CD4-positive, alpha-beta T cell treated with Interferon gamma for 1 hour (primary cell): ENCODE measurements around the gene PBRM1.

Source experiments
- DNase-seq: peaks from one replicate; pipeline ENCODE4 v3.0.0-alpha.2; 2020

PBRM1 gene

GRCh38 chr3:52503788-52504424 is 181.8 kb downstream of the PBRM1 start:
- DNase-seq = no peak

- no peak for DNase-seq
Measured at GRCh38 chr3:52502808-52503350, 182.8 kb downstream of the PBRM1 start.

GRCh38 chr3:52502001-52502400 is 183.7 kb downstream of the PBRM1 start:
- no peak for DNase-seq

GRCh38 chr3:52501046-52501445 is 184.7 kb downstream of the PBRM1 start:
- no peak for DNase-seq

- DNase-seq = peak; percentile 61
Measured at GRCh38 chr3:52498137-52499054, 187.3 kb downstream of the PBRM1 start.

GRCh38 chr3:52495777-52496602 is 189.7 kb downstream of the PBRM1 start:
- DNase-seq = peak; percentile 35
